Measurements from ENCODE around the gene RAB11FIP3. TPM values are rescaled to one million over a fixed set of nuclear protein-coding genes. Genes with fewer than 3 reads are reported as not detected.
A peak's percentile ranks its signal among the peaks of the same experiment; 100 is the strongest.

RAB11FIP3 gene
- total and polyA plus RNA-seq, 2 of the 13 experiments (the other 11 are each of a cell fraction or from before 2014, with no cell fraction given): 34.3 to 57.6 TPM

GRCh38 chr16:405548-406506, 19.6 kb upstream of the RAB11FIP3 start (continued):
- TF ChIP-seq ZBED4 (CRISPR knock-in tag; IDR thresholded peaks at IDR 0.05; ENCODE audit: borderline replicate concordance): peak; percentile 68; the same call in 1 of the 2 replicates
- peak; percentile 68; the same call in 1 of the 2 replicates for TF ChIP-seq SKIL (CRISPR knock-in tag; IDR thresholded peaks at IDR 0.05; ENCODE audit: borderline replicate concordance)
- TF ChIP-seq HOXA5 (CRISPR knock-in tag; IDR thresholded peaks at IDR 0.05): peak; percentile 80
- no peak for TF ChIP-seq ZNF484 (CRISPR knock-in tag; IDR thresholded peaks at IDR 0.05; ENCODE audit: borderline replicate concordance, low read depth)
- no peak; the same call in 1 of the 2 replicates for TF ChIP-seq ZC3H4 (CRISPR knock-in tag; IDR thresholded peaks at IDR 0.05; ENCODE audit: borderline replicate concordance)
- no peak for TF ChIP-seq HOXD1 (CRISPR knock-in tag; IDR thresholded peaks at IDR 0.05)
- TF ChIP-seq ZBTB37 (CRISPR knock-in tag; IDR thresholded peaks at IDR 0.05): no peak
- peak; percentile 33; the same call in 1 of the 2 replicates for TF ChIP-seq STAT6 (CRISPR knock-in tag; IDR thresholded peaks at IDR 0.05; ENCODE audit: borderline replicate concordance)
- no peak for TF ChIP-seq FOXK2 (IDR thresholded peaks at IDR 0.05)
- TF ChIP-seq MTF2 (CRISPR knock-in tag; IDR thresholded peaks at IDR 0.05; ENCODE audit: borderline replicate concordance): no peak
- no peak for TF ChIP-seq NFAT5 (CRISPR knock-in tag; IDR thresholded peaks at IDR 0.05)
